HL-60 (cell line): Measurements from ENCODE around the gene SCYL3.

Experiments
- DNase-seq, 2 experiments: peaks; one replicate each; pipeline ENCODE4 v3.0.0-alpha.2; 2010 to 2020; ENCODE audit warnings: low read depth in 1 of 2, low spot score in 1 of 2
- H3K27ac ChIP-seq: fragments of 250-450 bp; sonication (Bioruptor Pico); replicated peaks from 2 replicates; pipeline ENCODE4 v1.5.1; 2020; ENCODE audit warnings: mild to moderate bottlenecking, moderate library complexity
- H3K27me3 ChIP-seq: fragments of 250-450 bp; sonication (Bioruptor Pico); 2 replicates; pipeline ENCODE4 v1.5.1; 2021; ENCODE audit warnings: mild to moderate bottlenecking, moderate library complexity; ENCODE audit not compliant: insufficient read depth, poor library complexity, severe bottlenecking
- H3K4me3 ChIP-seq: replicated peaks from 2 replicates; pipeline ENCODE4 v1.5.1; 2011; ENCODE audit warnings: mild to moderate bottlenecking, control low read depth, low read length; ENCODE audit not compliant: insufficient read depth
- CTCF ChIP-seq: IDR thresholded peaks from one replicate; pipeline ENCODE4 v1.5.1; 2011; ENCODE audit warnings: low read length, control low read depth, inconsistent platforms; ENCODE audit not compliant: insufficient read depth
- GABPA ChIP-seq: IDR thresholded peaks from 2 replicates; pipeline ENCODE4 v1.6.1; 2012; ENCODE audit warnings: low read depth
- POLR2AphosphoS5 ChIP-seq: IDR thresholded peaks from 2 replicates; pipeline ENCODE4 v1.6.1; 2012; ENCODE audit warnings: low read depth
- REST ChIP-seq: IDR thresholded peaks from 2 replicates; pipeline ENCODE4 v1.6.1; 2012; ENCODE audit warnings: low read depth; ENCODE audit not compliant: insufficient replicate concordance
- SPI1 ChIP-seq: IDR thresholded peaks from 2 replicates; pipeline ENCODE4 v1.6.1; 2012; ENCODE audit warnings: low read depth, mild to moderate bottlenecking, borderline replicate concordance

SCYL3 gene

DNA sequence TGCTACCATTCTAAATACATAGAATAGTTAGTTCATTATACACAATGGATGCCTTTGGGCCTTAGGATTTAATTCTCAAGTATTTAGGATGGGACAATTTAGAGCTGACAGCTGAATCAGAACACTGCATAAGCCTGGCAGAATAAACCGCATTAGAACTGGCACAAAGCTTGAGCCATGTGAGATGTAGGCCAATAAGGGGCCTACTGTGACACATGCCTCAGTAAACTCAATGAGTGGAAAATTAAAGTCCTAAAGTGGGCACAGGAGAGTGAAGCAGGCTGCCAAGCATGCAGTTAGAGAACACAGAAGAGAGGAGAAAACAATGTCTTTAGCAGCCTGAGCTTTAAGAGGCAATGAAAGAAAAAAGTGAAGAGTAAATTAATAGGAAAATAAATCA is 24.3 kb downstream of the SCYL3 start:
- no peak overlapping the region for H3K27ac ChIP-seq
- no peak for DNase-seq
- H3K4me3 ChIP-seq = no peak overlapping the region
- H3K27me3 ChIP-seq = no peaks in the 10 kb centered on the region
- TF ChIP-seq POLR2AphosphoS5 (no peak), GABPA (no peak), SPI1 (no peak), CTCF (no peak), REST (no peak)

GRCh38 chr1:169868978-169869377 is 24.7 kb downstream of the SCYL3 start:
- no peak overlapping the region for H3K4me3 ChIP-seq
- TF ChIP-seq SPI1 (no peak), GABPA (no peak), REST (no peak), POLR2AphosphoS5 (no peak), CTCF (no peak)
- H3K27ac ChIP-seq = no peak overlapping the region
- no peaks in the 10 kb centered on the region for H3K27me3 ChIP-seq
- no peak for DNase-seq

DNA sequence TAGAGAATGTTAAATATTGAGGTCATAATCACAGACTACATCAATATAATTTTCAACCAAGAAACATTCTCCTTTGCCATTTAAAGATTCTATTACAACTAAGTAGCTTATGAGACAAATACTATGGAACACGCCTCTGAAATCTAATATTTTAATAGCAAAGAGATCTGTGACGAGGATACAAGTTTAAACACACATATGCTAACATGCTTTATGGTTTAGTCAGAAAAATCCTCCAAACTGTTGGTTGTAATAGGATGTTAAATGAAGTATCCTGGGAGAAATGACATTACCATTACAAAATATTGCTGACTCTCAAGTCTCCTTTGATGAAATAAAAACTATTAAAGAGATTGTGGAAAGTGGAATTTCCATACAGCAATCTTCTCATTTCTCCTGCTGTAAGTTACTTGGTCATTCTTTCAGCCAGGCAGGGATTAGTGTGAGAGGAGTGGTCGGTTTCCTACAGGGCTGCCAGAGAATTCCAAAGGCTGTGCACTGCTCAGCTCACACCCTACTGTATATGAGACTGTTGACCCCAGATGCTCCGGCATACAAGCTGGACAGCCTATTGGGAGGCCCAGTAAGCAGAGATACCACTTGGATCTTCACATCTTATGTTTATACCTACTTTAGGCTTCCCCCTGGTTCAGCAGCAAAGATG is 26.6 kb downstream of the SCYL3 start:
- Histone ChIP-seq H3K4me3 (no peak overlapping the region), H3K27me3 (no peaks in the 10 kb centered on the region), H3K27ac (no peak overlapping the region)
- no peak for TF ChIP-seq POLR2AphosphoS5
- no peak for TF ChIP-seq CTCF
- no peak for TF ChIP-seq REST
- TF ChIP-seq GABPA = no peak
- DNase-seq = no peak
